HG03460 (cell line): ENCODE results near the gene ACSF3.
A peak's percentile ranks its signal among the peaks of the same experiment; 100 is the strongest.

ENCODE experiments used
- ATAC-seq: cut with Tn5 transposase; IDR thresholded peaks from one replicate; pipeline ENCODE4 v1.9.1; 2021; ENCODE audit not compliant: unreplicated experiment

The ACSF3 gene

GRCh38 chr16:89108416-89108815 is 14.8 kb downstream of the ACSF3 start:
- no peak for ATAC-seq

DNA sequence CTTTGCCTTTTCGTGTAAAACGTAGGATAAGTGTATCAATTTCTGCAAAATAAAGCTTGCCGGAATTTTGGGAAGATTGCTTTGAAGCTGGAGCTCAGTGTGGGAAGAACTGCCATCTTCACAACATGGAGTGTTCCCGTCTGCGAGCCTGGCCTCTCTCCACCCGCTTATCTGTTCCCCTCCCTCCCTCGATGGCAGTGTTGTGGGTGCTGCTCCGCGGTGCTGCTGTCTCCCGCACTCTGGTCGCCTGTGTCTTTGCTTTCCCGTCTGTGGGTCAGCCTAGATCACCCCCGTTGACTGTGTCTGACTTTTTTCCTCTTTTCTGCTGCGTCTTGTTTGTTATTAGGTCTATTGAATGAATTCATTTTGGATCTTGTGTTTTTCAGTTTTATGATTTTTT is 17.0 kb downstream of the ACSF3 start:
- ATAC-seq = no peak

GRCh38 chr16:89111263-89111662 is 17.6 kb downstream of the ACSF3 start:
- no peak for ATAC-seq

GRCh38 chr16:89112377-89113151 is 18.9 kb downstream of the ACSF3 start:
- ATAC-seq = no peak

DNA sequence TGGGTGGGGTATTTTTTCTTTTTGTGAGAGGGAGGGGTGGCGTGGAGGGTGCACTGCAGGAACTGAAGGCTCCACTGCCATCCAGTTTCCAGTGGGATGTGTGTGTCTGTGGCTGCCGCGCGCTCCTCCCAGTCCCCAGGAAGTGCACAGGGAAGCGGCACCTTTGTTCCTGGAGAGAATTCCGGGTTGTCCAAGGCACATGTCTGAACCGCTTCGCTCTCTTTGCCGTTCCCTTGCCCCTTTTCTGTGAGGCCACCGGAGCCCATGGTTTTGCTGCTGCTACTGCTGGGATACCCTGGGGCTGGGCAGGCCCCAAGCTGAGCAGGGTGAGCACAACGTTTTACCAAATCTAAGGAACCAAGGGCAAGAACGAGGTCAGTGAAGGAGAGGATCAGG is 19.5 kb downstream of the ACSF3 start:
- ATAC-seq = no peak

GRCh38 chr16:89113661-89114060 is 20.0 kb downstream of the ACSF3 start:
- ATAC-seq = no peak

GRCh38 chr16:89114159-89114981 is 20.7 kb downstream of the ACSF3 start:
- ATAC-seq = no peak

DNA sequence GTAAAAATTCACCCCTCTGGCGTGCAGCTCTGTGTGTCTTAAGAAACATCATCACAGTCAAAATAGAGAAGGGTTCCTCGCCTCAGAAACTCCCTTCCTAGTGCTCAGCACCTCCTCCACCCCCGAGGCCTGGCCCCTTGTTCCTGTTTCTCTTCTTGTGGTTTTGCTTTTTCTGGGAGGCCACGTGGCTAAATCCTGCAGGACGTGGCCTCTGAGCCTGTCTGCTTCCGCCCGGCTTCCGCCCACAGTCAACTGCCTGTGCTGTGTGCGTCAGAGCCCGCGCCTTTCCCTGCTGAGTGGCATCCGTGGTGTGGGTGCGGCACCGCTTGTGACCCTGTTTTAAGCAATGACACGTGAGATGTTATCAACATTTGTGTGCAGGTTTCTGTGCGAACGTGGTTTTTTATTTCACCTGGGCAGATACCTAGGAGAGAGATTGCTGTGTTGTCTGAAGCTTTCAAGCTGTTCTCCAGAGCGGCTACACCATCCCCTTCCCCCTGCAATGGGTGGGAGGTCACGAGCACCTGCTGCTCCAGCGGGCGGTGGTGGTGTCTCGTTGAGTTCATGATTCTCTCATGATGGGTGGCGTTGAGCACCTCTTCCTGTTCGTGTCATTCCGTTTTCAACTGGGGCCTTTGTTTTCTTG is 21.7 kb downstream of the ACSF3 start:
- peak; percentile 80 for ATAC-seq

DNA sequence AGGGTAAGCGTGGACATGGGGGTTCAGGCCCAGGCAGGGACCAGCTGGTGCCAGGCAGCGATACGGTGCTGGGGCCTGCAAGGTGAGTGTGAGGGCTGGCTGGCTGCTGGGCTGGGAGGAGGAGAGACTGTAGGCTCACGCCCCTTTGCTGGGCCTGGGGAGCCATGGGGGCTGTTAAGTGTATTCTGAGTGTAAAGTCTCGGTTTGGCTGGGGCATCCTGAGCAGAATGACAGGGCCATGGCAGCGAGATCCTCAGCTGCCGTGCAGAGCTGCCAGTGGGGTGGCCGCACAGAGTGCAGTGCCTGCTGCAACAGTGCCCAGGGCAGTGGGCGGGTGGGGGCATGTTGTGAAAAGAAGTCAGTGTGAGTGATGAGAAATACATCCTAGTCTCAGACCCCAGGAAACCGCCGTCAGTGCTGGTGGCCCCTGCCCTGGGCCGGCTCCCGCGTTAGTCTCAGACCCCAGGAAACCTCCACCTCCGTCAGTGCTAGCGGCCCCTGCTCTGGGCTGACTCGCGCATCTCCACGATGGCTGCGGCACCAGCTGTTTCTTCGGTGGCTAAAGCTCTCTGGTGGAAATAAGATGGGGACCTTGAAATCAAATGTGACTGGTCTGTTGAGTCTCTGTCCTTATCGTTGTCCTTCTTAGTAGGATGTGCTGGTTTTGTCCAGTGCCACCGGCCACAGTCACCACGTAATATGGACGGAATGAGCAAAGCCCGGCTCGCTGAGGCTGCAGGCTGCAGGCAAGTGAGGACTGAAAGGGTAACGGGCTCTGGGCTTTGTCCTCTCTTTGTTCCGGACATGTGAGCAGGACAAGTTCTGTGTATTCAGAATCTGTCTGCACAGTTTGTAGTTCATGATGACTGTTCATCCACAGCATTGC is 22.9 kb downstream of the ACSF3 start:
- no peak for ATAC-seq

- ATAC-seq = no peak
Observed at GRCh38 chr16:89117227-89117974, 23.7 kb downstream of the ACSF3 start.

DNA sequence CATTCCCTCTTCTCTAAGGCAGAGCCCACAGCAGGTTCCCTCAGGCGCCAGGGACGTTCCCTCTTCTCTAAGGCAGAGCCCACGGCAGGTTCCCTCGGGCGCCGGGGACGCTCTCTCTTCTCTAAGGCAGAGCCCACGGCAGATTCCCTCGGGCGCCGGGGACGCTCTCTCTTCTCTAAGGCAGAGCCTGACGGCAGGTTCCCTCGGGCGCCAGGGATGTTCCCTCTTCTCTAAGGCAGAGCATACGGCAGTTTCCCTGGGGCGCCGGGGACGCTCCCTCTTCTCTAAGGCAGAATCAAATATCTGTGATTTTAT is 24.3 kb downstream of the ACSF3 start:
- ATAC-seq = no peak

- no peak for ATAC-seq
Observed at GRCh38 chr16:89118361-89119165, 24.9 kb downstream of the ACSF3 start.

DNA sequence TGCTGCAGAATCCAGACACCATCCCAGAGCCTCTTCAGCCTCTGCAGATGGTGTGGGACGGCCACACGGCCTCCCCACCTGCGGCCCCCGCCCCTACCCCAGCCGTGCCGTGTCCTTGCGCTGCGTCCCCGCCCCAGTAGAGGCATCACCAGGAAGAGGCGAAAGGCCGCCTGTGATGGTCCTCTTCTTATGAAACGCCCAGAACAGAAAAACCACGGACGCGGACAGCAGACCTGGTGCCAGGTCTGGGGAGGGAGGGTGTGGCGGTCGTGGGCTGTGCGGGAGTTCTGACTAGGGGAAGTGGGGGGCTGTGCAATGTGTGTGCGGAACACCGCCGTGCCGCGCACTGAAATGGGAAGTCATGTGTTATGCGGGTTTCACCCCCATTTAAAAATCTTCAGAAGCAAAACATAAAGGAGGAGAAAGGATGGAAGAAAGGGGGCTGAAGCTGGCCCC is 25.5 kb downstream of the ACSF3 start:
- ATAC-seq = no peak

DNA sequence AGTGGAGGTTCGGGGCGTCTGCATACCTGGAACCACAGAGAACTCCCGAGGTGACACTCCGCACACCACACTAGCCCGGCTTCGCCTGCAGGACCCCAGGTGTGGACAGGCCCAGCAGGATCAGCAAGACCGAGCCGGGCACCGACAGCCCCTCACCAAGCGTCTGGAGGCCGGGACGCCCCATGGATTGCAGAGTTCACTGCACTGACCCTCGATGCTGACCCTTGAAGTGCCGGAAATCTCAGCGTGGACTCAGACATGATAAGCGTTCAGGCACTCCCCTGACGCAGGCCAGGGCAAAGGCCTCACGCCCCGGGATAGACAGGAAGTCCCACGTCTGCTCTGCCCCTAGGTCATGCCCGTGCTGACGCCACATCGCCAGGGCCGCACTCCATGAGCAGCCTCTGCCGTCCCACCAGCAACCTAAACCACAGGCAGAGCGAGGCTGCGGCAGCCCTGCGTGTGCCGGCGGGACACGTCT is 26.0 kb downstream of the ACSF3 start:
- ATAC-seq = no peak

- no peak for ATAC-seq
Observed at GRCh38 chr16:89120281-89120680, 26.6 kb downstream of the ACSF3 start.

GRCh38 chr16:89120921-89121351 is 27.3 kb downstream of the ACSF3 start:
- no peak for ATAC-seq

GRCh38 chr16:89121691-89122321 is 28.2 kb downstream of the ACSF3 start:
- ATAC-seq = no peak

GRCh38 chr16:89122322-89122851 is 28.7 kb downstream of the ACSF3 start:
- ATAC-seq = no peak
